Suppressor macrophage treated with lipopolysaccharide for 1 hour (primary cell): ENCODE measurements around the gene MAN2A1.
"Not testable (repeated sequence)": the region's sequence is repeated elsewhere in the genome, so short reads cannot be mapped to it uniquely, and the experiment has no call there.

Source experiments
- DNase-seq, 3 donors: peaks; one replicate each; pipeline ENCODE4 v3.0.0-alpha.2; 2020 to 2022

Gene MAN2A1

GRCh38 chr5:109832207-109833188, 142.8 kb downstream of the MAN2A1 start:
- DNase-seq: not testable (repeated sequence)

DNA sequence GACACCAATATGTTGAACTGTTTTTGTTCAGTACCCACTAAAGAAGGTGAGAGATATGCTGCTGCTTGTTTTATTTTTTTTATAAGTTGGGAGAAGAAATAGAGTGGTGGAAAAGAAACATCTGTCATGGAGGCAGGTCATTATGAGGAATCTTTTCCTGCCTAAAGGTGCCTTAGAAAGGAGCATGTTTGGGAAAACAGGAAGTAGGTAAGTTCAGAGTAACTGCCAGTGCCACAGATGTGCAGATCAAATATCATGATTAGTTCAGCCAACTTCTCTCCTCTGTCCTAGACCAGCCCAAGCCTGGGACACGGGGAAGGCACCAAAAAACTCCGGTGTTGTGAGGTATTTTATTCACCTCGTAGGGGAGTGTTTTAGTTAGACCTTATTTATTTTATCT, 144.2 kb downstream of the MAN2A1 start:
- DNase-seq: no peak

- DNase-seq: no peak
Observed at GRCh38 chr5:109836280-109836679, 146.6 kb downstream of the MAN2A1 start.

GRCh38 chr5:109837231-109837861, 147.6 kb downstream of the MAN2A1 start:
- no peak for DNase-seq

DNA sequence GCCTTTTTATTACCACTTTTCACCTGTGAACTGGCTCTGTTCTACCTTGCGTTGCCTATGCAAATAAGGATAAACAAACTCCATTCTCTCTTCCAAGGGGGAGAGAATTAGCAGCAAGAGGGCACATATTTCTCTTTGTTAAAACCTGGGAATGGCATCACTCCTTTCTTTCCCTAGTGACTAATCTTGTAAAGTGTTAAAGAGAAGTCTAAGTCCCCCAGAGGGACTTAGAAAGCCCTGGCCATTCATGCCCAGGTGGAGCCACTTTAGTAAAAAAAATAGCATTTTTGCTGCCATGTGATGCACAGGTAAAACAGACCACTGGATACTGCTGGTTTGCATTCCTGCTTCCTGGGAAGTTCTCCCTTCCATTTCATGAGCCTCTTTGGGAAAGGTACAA, 148.4 kb downstream of the MAN2A1 start:
- DNase-seq: no peak

DNA sequence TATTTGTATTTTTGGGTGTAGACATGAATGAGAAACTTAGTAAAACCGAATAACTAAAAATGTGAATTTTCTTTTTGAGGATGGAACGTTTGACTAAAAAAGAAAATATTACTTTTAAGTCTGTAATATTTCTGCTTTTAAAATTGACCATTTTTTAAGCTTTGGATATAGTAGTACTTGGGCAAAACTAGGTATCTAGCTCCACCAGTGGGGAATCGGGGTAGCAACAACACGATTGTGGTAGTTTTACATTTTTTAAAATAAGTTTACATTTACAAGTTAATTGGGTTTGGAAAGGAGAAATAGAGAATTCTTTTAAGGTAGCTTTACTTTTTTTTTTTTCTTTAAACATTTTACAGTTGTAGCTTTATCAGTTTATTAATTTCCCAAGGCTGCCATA, 154.4 kb downstream of the MAN2A1 start:
- DNase-seq: peak in 1 of 3 donors; percentile 20

DNA sequence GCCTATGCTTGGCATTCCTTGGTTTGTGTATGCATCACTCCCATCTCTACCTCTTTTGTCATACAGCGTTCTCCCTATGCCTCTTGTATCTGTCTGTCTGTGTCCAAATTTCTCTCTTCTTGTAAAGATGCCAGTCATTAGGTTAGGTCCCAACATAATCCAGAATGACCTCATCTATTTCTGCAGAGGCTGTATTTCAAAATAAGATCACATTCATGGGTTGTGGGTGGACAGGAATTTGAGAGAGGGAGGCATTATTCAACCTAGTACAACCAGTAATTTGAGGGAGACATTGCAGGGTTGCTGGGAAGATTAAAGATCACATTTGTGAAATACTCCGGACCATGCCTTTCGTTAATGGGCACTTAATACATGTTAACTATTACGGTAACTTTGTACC, 155.0 kb downstream of the MAN2A1 start:
- no peak for DNase-seq

DNA sequence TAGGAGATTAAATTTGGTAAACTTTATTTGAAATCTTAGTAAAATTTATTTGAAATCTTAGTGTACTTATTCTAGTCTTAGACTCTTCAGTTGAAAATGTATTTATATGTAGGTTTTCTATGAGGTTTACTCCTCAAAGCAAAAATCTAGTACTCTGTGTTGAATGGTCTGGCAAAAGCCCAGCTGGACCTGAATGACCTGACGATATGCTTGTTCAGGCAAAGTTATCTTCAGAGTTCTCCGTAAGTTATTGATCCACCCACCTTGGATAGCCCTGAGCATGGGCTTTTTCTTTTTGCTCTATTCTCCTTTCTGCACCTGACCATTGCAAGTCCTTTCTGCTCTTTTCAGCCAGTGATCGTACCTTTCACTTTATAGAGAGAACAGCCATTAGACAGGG, 158.4 kb downstream of the MAN2A1 start:
- DNase-seq: no peak

- no peak for DNase-seq
Observed at GRCh38 chr5:109849478-109850088, 159.9 kb downstream of the MAN2A1 start.

- no peak for DNase-seq
Observed at GRCh38 chr5:109852371-109853155, 162.8 kb downstream of the MAN2A1 start.

GRCh38 chr5:109853377-109853776, 163.7 kb downstream of the MAN2A1 start:
- no peak for DNase-seq

GRCh38 chr5:109855056-109855455, 165.3 kb downstream of the MAN2A1 start:
- no peak for DNase-seq

DNA sequence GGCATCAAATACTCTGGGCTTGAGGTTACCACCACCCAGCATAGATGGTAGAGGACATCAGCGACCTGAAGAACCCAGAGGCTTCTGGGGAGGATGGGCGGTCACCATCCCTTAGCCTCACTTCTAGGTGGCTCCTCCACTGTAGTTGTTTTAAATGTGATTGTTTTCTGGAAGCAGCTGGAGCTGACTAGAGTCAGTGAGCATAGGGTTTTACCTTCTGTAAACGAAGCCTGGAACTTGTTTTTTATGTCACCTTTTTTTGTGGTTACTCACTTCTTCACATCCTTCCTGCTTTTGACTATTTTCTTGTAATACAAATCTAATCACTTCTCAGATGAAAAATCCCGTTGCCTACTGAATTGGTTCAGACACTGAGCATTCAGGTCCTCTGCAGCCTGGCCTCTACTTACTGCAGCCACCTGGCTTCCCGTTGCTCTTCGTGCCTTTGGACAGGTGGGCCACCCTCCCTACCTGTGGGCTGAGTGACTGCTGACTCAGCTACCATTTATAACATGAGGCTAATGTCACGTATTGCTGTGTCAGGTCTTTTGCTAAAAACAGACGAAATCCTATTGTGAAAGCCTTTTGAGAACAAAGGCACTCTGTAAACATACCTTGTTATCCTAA, 167.8 kb downstream of the MAN2A1 start:
- DNase-seq: no peak

DNA sequence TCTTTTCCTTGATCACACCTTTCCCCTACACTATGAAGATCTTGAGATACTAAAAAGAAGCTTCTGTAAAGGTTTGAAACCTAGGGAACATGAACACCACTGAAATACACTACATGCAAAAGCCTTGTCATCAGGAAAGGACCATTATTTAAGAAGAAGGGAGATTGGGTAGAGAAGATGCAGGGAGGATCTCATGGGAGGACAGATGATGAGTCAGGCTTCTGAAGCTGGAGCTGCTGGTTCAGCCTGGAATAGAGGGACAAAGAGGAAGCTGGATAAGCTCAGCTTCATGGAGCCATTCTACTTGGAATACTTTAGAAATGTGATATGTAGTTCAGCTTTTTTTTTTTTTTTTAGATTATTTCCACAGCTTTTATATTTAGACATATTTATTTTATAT, 169.8 kb downstream of the MAN2A1 start:
- DNase-seq: peak in 1 of 3 donors; percentile 4

GRCh38 chr5:109862301-109862700, 172.6 kb downstream of the MAN2A1 start:
- no peak for DNase-seq

- DNase-seq: no peak
Observed at GRCh38 chr5:109863752-109864151, 174.0 kb downstream of the MAN2A1 start.

DNA sequence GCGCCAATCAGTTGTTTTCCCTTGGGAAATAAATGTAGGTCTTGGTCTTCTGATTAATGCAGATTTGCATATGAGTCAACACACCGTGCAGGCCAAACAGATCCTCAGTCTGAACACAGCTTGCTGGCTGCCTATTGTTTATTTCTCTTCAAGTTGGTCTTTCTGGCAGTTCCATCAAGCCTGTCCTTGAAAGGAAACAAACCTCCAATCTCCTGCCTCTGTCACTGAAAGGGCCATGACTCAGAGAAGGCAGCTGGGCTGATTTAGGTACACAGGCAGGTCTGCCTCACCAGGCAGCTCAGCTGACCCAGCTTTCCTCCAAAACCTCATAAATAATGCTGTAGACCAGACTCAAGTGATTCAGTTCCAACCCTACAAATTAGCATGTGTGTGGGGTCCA, 175.9 kb downstream of the MAN2A1 start:
- no peak for DNase-seq

DNA sequence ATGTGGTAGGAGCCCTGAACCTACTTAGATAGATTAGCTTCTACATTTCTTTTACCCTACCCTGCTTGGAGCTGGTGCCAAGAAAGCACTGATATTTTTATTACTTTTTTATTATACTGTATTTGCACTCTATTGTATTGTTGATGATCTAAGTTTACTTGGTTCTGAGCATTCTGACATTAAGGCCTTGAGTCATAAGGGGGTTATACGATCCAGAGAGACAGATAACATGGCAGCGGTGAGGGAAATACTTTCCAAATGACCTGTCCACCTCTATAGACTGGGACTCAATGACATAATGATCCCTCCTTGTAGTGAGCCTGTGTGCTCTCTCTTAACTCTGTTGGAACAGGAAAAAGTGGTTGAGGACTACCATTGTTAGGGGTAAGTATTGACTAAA, 176.3 kb downstream of the MAN2A1 start:
- no peak for DNase-seq

DNA sequence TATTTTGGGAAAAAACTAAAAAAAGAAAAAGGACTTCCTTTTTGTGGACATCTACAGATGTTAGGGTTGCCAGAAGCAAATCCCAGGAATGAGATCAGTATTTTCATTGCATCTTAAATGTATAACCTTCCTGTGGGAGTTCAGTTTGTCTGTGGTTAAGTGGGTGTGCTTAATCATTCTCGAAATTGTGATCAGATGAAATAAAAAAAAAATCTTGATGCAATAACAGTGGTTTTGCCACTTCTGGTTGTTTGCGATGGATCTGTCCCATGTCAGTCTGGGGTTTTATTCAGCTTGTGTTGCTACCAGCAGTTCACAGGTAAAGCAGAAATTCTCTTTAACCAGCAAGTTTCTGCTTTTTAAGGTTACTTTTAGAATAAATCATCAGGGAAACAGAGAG, 179.0 kb downstream of the MAN2A1 start:
- DNase-seq: no peak

DNA sequence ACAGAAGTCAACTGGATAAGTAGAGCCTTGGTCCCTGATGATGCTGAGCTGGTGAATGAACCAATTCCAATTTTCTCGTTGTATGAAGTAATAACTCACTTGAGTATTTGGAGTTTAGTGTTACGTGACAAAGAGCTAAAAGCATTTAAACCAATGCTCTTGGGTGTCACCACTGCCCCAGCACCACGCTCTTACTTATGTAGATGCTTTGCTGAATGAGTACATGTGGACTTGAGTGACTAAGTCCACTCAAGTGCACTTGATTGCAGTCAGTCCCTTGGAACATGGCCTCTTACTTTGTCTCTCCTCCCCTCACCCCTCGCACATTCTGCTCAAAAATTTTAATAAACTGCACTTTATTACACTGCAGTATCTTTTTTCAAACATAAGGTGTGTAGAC, 184.0 kb downstream of the MAN2A1 start:
- no peak for DNase-seq

- no peak for DNase-seq
Observed at GRCh38 chr5:109874108-109874507, 184.4 kb downstream of the MAN2A1 start.

GRCh38 chr5:109876030-109876725, 186.5 kb downstream of the MAN2A1 start:
- no peak for DNase-seq
